Muscle layer of duodenum (tissue), 2 donors: ENCODE data around the gene VPS39.

ENCODE experiments used
- H3K27ac ChIP-seq: one replicate; pipeline ENCODE4 v1.7.0; 2013; ENCODE audit warnings: mild to moderate bottlenecking, low read length
- H3K27me3 ChIP-seq: one replicate; pipeline ENCODE4 v1.7.0; 2013; ENCODE audit warnings: low read depth, mild to moderate bottlenecking, control low read depth, low read length
- H3K36me3 ChIP-seq, 2 donors: one replicate each; pipeline ENCODE4 v1.7.0; 2013; ENCODE audit warnings: low read length in 2 of 2, control low read depth in 1 of 2, mild to moderate bottlenecking in 1 of 2; ENCODE audit not compliant: insufficient read depth in 2 of 2, control insufficient read depth in 1 of 2
- H3K4me1 ChIP-seq, 2 donors: one replicate each; pipeline ENCODE4 v1.7.0; 2013; ENCODE audit warnings: low read length in 2 of 2, mild to moderate bottlenecking in 2 of 2, control low read depth in 1 of 2, moderate library complexity in 1 of 2; ENCODE audit not compliant: insufficient read depth in 2 of 2, control insufficient read depth in 1 of 2
- H3K4me3 ChIP-seq, 2 donors: one replicate each; pipeline ENCODE4 v1.7.0; 2013; ENCODE audit warnings: low read length in 2 of 2, low read depth in 1 of 2, mild to moderate bottlenecking in 1 of 2
- H3K9me3 ChIP-seq, 2 donors: one replicate each; pipeline ENCODE4 v1.7.0; 2013; ENCODE audit warnings: low read length in 2 of 2, control low read depth in 1 of 2, mild to moderate bottlenecking in 1 of 2; ENCODE audit not compliant: control insufficient read depth in 1 of 2
- donor health status: healthy.

Gene VPS39

DNA sequence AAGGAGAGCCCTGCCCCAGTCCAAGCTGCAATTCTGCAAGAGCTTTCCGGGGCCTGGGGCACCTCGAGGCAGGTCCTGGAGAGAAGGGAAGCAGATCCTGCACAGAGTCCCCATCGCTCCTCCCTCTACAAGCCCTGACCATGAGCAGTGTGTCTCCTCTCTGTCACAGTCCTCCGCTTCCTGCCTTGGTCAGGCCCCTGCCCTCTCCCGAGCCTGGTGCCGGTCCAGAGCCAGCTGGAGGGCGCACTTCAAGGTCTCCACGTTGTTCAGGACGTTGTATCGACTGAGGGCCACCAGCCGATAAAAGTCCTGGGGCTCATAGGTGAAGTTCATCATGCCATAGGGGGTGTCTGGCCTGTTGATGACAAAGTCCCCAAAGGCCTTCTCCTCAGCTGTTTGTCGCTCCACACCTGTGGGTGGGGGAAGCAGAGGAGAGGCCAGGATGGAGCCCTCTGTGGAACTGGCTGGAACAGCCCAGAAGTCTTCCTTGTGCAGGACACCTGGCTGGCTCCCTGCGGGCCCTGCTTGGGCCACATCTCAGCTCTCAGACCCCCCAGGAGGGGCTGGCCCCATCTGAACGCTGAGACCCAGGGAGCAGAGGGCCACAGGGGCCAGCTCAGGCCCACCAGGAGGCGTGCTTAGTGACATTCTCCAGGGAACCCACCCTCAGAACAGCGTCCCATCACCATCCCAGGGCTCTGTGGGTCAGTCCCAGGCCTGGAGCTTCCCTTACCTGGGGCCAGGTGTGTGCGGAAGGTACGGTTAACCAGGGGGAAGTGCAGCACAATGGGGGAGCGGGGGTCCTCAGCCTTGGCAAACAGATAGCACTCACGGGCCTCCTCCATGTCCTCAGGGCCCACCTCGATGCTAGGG is 66.1 kb downstream of the VPS39 start:
- Histone ChIP-seq H3K27me3 (no peaks in the 10 kb centered on the region), H3K4me1 (no peaks in the 10 kb centered on the region), H3K27ac (no peak overlapping the region), H3K4me3 (no peak overlapping the region), H3K36me3 (no peaks in the 10 kb centered on the region), H3K9me3 (no peaks in the 10 kb centered on the region)

- H3K9me3 ChIP-seq = no peaks in the 10 kb centered on the region
- no peak overlapping the region for H3K4me3 ChIP-seq
- no peaks in the 10 kb centered on the region for H3K4me1 ChIP-seq
- no peaks in the 10 kb centered on the region for H3K27me3 ChIP-seq
- H3K27ac ChIP-seq = no peak overlapping the region
- no peaks in the 10 kb centered on the region for H3K36me3 ChIP-seq
These were observed 66.9 kb downstream of the VPS39 start for GRCh38 chr15:42141246-42141645.

GRCh38 chr15:42140383-42141070 is 67.6 kb downstream of the VPS39 start:
- Histone ChIP-seq H3K9me3 (no peaks in the 10 kb centered on the region), H3K4me1 (no peaks in the 10 kb centered on the region), H3K4me3 (no peak overlapping the region), H3K27me3 (no peaks in the 10 kb centered on the region), H3K36me3 (no peaks in the 10 kb centered on the region), H3K27ac (no peak overlapping the region)

GRCh38 chr15:42139596-42139995 is 68.5 kb downstream of the VPS39 start:
- Histone ChIP-seq H3K9me3 (no peaks in the 10 kb centered on the region), H3K36me3 (no peaks in the 10 kb centered on the region), H3K4me1 (no peaks in the 10 kb centered on the region), H3K27me3 (no peaks in the 10 kb centered on the region), H3K27ac (peak overlapping the region; percentile 40), H3K4me3 (no peak overlapping the region)

GRCh38 chr15:42138968-42139386 is 69.1 kb downstream of the VPS39 start:
- H3K4me3 ChIP-seq = no peak overlapping the region
- H3K27ac ChIP-seq = peak overlapping the region; percentile 40
- H3K27me3 ChIP-seq = no peaks in the 10 kb centered on the region
- H3K36me3 ChIP-seq = no peaks in the 10 kb centered on the region
- H3K9me3 ChIP-seq = no peaks in the 10 kb centered on the region
- H3K4me1 ChIP-seq = no peaks in the 10 kb centered on the region

DNA sequence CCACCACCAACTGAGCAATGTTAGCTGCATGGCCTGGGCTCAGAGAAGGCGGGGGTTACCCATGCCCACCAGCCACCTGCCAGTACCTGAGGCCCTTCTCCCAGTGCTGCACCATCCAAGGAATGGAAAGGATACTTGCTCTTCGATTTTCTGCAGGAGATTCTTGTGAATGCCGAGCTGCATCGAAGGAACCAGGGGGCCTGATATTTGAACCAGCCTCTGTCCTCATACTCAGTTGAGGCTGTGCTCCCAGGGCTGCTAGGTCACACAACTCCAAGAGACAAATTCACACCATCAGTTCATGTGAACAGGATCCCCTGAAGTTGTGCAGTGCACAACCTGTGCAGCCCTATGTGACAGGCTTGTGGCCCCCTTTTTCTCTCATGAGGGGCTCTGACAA is 69.7 kb downstream of the VPS39 start:
- Histone ChIP-seq H3K4me1 (no peaks in the 10 kb centered on the region), H3K9me3 (no peaks in the 10 kb centered on the region), H3K27me3 (no peaks in the 10 kb centered on the region), H3K36me3 (no peaks in the 10 kb centered on the region), H3K4me3 (no peak overlapping the region), H3K27ac (no peak overlapping the region)

- Histone ChIP-seq H3K4me3 (no peak overlapping the region), H3K4me1 (no peaks in the 10 kb centered on the region), H3K27ac (no peak overlapping the region), H3K36me3 (no peaks in the 10 kb centered on the region), H3K27me3 (no peaks in the 10 kb centered on the region), H3K9me3 (no peaks in the 10 kb centered on the region)
These were observed 70.4 kb downstream of the VPS39 start for GRCh38 chr15:42137461-42138261.

GRCh38 chr15:42136513-42136912 is 71.6 kb downstream of the VPS39 start:
- no peak overlapping the region for H3K4me3 ChIP-seq
- H3K9me3 ChIP-seq = no peaks in the 10 kb centered on the region
- no peaks in the 10 kb centered on the region for H3K27me3 ChIP-seq
- H3K27ac ChIP-seq = no peak overlapping the region
- no peaks in the 10 kb centered on the region for H3K36me3 ChIP-seq
- H3K4me1 ChIP-seq = no peaks in the 10 kb centered on the region

- Histone ChIP-seq H3K27me3 (peaks cover 7% of the 10 kb centered on the region), H3K36me3 (no peaks in the 10 kb centered on the region), H3K4me3 (no peak overlapping the region), H3K27ac (peak overlapping the region; percentile 31), H3K4me1 (no peaks in the 10 kb centered on the region), H3K9me3 (no peaks in the 10 kb centered on the region)
These were observed 72.8 kb downstream of the VPS39 start for GRCh38 chr15:42135351-42135750.

- H3K27me3 ChIP-seq = peaks cover 7% of the 10 kb centered on the region
- H3K36me3 ChIP-seq = no peaks in the 10 kb centered on the region
- H3K9me3 ChIP-seq = no peaks in the 10 kb centered on the region
- no peaks in the 10 kb centered on the region for H3K4me1 ChIP-seq
- H3K27ac ChIP-seq = no peak overlapping the region
- H3K4me3 ChIP-seq = no peak overlapping the region
These were observed 73.4 kb downstream of the VPS39 start for GRCh38 chr15:42134617-42135245.
